Activated CD4-positive, alpha-beta T cell treated with anti-CD3 and anti-CD28 coated beads for 48 hours (primary cell): Measurements from ENCODE around the gene KRT40.
"Not testable (repeated sequence)": the region's sequence is repeated elsewhere in the genome, so short reads cannot be mapped to it uniquely, and the experiment has no call there.

Experiments
- DNase-seq: peaks from one replicate; pipeline ENCODE4 v3.0.0-alpha.2; 2020

KRT40 gene

GRCh38 chr17:40984226-40984625, at the start of gene KRT40:
TSS of gene KRT40 (minus strand) at chr17:40984326. CDS start at chr17:40984273, 53 bp downstream.
- no peak for DNase-seq

GRCh38 chr17:41029633-41030245, 45.6 kb upstream of the KRT40 start, which contains the start of gene KRTAP1-4:
TSS of gene KRTAP1-4 (minus strand) at chr17:41030195. CDS start at chr17:41030078, 117 bp downstream.
- no peak for DNase-seq

- DNase-seq = no peak
Measured at GRCh38 chr17:41026715-41027471, 42.8 kb upstream of the KRT40 start, which contains the start of gene KRTAP1-5. TSS of gene KRTAP1-5 (minus strand) at chr17:41027208. CDS start at chr17:41027155, 53 bp downstream.

GRCh38 chr17:41024697-41025096, 40.6 kb upstream of the KRT40 start:
- no peak for DNase-seq

- no peak for DNase-seq
Measured at GRCh38 chr17:41020336-41020735, 36.2 kb upstream of the KRT40 start.

GRCh38 chr17:41019415-41019814, 35.3 kb upstream of the KRT40 start:
- no peak for DNase-seq

- DNase-seq = no peak
Measured at GRCh38 chr17:41018541-41018940, 34.4 kb upstream of the KRT40 start.

GRCh38 chr17:41016578-41017215, 32.6 kb upstream of the KRT40 start:
- DNase-seq = no peak

- DNase-seq = no peak
Measured at GRCh38 chr17:41015454-41015853, 31.3 kb upstream of the KRT40 start.

- DNase-seq = no peak
Measured at GRCh38 chr17:41013606-41014005, 29.5 kb upstream of the KRT40 start.

- no peak for DNase-seq
Measured at GRCh38 chr17:41013181-41013580, 29.1 kb upstream of the KRT40 start.

GRCh38 chr17:41012326-41013120, 28.4 kb upstream of the KRT40 start:
- no peak for DNase-seq

- no peak for DNase-seq
Measured at GRCh38 chr17:41010441-41010840, 26.3 kb upstream of the KRT40 start.

- no peak for DNase-seq
Measured at GRCh38 chr17:41009936-41010335, 25.8 kb upstream of the KRT40 start.

- DNase-seq = no peak
Measured at GRCh38 chr17:41009301-41009760, 25.2 kb upstream of the KRT40 start.

GRCh38 chr17:41008811-41009210, 24.7 kb upstream of the KRT40 start, which contains the start of gene KRTAP3-1:
TSS of gene KRTAP3-1 (minus strand) at chr17:41009128. CDS start at chr17:41009074, 54 bp downstream.
- DNase-seq = no peak

- DNase-seq = no peak
Measured at GRCh38 chr17:41004397-41004796, 20.3 kb upstream of the KRT40 start.

GRCh38 chr17:41003926-41004325, 19.8 kb upstream of the KRT40 start:
- DNase-seq = no peak

- no peak for DNase-seq
Measured at GRCh38 chr17:41002814-41003213, 18.7 kb upstream of the KRT40 start.

GRCh38 chr17:41001795-41002194, 17.7 kb upstream of the KRT40 start:
- no peak for DNase-seq

- not testable (repeated sequence) for DNase-seq
Measured at GRCh38 chr17:40999563-40999962, 15.4 kb upstream of the KRT40 start, which contains the start of gene KRTAP3-2. TSS of gene KRTAP3-2 (minus strand) at chr17:40999906. CDS start at chr17:40999853, 53 bp downstream.

GRCh38 chr17:40997361-40997760, 13.2 kb upstream of the KRT40 start:
- DNase-seq = no peak

GRCh38 chr17:40996829-40997228, 12.7 kb upstream of the KRT40 start:
- no peak for DNase-seq
